C4-2B (cell line): ENCODE results near the gene FCMR.

Experiments
- H3K27ac ChIP-seq: fragments of 450-650 bp; 2 replicates; pipeline ENCODE4 v1.5.1; 2017
- CTCF ChIP-seq: fragments of 450-650 bp; conservative IDR thresholded peaks from 2 replicates; pipeline ENCODE4 v1.5.1; 2017; ENCODE audit warnings: mild to moderate bottlenecking
- ZFX ChIP-seq: fragments of 450-650 bp; IDR thresholded peaks from 2 replicates; pipeline ENCODE4 v1.6.1; 2017

FCMR gene

GRCh38 chr1:206897175-206897574 lies 24.6 kb downstream of the FCMR start, which contains the start of gene IL24:
IL24 (plus strand) TSS chr1:206897443; CDS start chr1:206897833, 390 bp downstream.
- no peak for TF ChIP-seq ZFX
- TF ChIP-seq CTCF, result no peak
- H3K27ac ChIP-seq, result peak within 1 kb of the TSS; percentile 74

- no peak for TF ChIP-seq CTCF
- H3K27ac ChIP-seq, result peak overlapping the region; percentile 74
These were observed 25.5 kb downstream of the FCMR start for GRCh38 chr1:206896261-206896660.

GRCh38 chr1:206895837-206896242 lies 25.9 kb downstream of the FCMR start:
- peak overlapping the region; percentile 74 for H3K27ac ChIP-seq
- TF ChIP-seq CTCF (no peak), ZFX (no peak)

- TF ChIP-seq ZFX (no peak), CTCF (no peak)
- H3K27ac ChIP-seq, result peak overlapping the region; percentile 74
These were observed 26.4 kb downstream of the FCMR start for GRCh38 chr1:206895325-206895724.

- TF ChIP-seq ZFX, result no peak
- TF ChIP-seq CTCF, result no peak
- no peak overlapping the region for H3K27ac ChIP-seq
These were observed 28.4 kb downstream of the FCMR start for GRCh38 chr1:206893380-206893779.

- no peak overlapping the region for H3K27ac ChIP-seq
- TF ChIP-seq CTCF (no peak), ZFX (no peak)
These were observed 29.3 kb downstream of the FCMR start for GRCh38 chr1:206892351-206892984.

- TF ChIP-seq ZFX, result no peak
- no peak overlapping the region for H3K27ac ChIP-seq
These were observed 30.3 kb downstream of the FCMR start for GRCh38 chr1:206891412-206891811.
